Upper lobe of right lung (tissue), 1 donor: ENCODE data around the gene SRSF12. TPM values are rescaled to one million over a fixed set of nuclear protein-coding genes. Genes with fewer than 3 reads are reported as not detected.
A peak's percentile ranks its signal among the peaks of the same experiment; 100 is the strongest.

ENCODE experiments used
- ATAC-seq: fragments of 200-7000 bp; cut with Tn5 transposase; one replicate; pipeline ENCODE4 v1.9.1; 2020; ENCODE audit warnings: mild to moderate bottlenecking, moderate library complexity
- DNase-seq: peaks from one replicate; pipeline ENCODE4 v3.0.0-alpha.2; 2020
- H3K27ac ChIP-seq: fragments of 200-600 bp; one replicate; pipeline ENCODE4 v1.8.0; 2022
- H3K27me3 ChIP-seq: fragments of 200-600 bp; one replicate; pipeline ENCODE4 v1.8.0; 2022; ENCODE audit warnings: mild to moderate bottlenecking
- H3K36me3 ChIP-seq: fragments of 200-600 bp; one replicate; pipeline ENCODE4 v1.8.0; 2022
- H3K4me1 ChIP-seq: fragments of 200-600 bp; one replicate; pipeline ENCODE4 v1.8.0; 2022
- H3K4me3 ChIP-seq: fragments of 200-600 bp; one replicate; pipeline ENCODE4 v1.8.0; 2022; ENCODE audit warnings: mild to moderate bottlenecking
- H3K9me3 ChIP-seq: fragments of 200-600 bp; one replicate; pipeline ENCODE4 v1.8.0; 2022
- intact Hi-C: fragments of 100-400 bp; cut with DNase I; formaldehyde crosslinking; loops from one replicate; pipeline ENCODE4 v1.11.0; 2022
- total RNA-seq: library from RNA; stranded (reverse); fragmentation: NEBNext Ultra II Directional; extraction: Animal tissue kit (Norgen Biotek cat#: 25700); gene quantifications from one replicate; pipeline ENCODE4 v1.2.1, GENCODE V29; 2021
- TF ChIP-seq, protein P1 (sequence below): fragments of 200-600 bp; IDR thresholded peaks from one replicate; pipeline ENCODE4 v1.8.0; 2022; ENCODE audit warnings: antibody characterized with exemption
- donor health status: DM: no; HTN: yes; CAD: no; lungs with severe emphysema.

Gene SRSF12
- total RNA-seq, 1 donor from 2014 or later: not detected

GRCh38 chr6:89073840-89074239, 44.0 kb downstream of the SRSF12 start:
- no peaks in the 10 kb centered on the region for H3K9me3 ChIP-seq
- no peak overlapping the region for H3K27ac ChIP-seq
- no peak overlapping the region for H3K4me3 ChIP-seq
- H3K27me3 ChIP-seq: no peaks in the 10 kb centered on the region
- no peak for DNase-seq
- TF ChIP-seq, protein P1, sequence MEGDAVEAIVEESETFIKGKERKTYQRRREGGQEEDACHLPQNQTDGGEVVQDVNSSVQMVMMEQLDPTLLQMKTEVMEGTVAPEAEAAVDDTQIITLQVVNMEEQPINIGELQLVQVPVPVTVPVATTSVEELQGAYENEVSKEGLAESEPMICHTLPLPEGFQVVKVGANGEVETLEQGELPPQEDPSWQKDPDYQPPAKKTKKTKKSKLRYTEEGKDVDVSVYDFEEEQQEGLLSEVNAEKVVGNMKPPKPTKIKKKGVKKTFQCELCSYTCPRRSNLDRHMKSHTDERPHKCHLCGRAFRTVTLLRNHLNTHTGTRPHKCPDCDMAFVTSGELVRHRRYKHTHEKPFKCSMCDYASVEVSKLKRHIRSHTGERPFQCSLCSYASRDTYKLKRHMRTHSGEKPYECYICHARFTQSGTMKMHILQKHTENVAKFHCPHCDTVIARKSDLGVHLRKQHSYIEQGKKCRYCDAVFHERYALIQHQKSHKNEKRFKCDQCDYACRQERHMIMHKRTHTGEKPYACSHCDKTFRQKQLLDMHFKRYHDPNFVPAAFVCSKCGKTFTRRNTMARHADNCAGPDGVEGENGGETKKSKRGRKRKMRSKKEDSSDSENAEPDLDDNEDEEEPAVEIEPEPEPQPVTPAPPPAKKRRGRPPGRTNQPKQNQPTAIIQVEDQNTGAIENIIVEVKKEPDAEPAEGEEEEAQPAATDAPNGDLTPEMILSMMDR: no peak
- intact Hi-C loops: no loop called here
- no peak for ATAC-seq
- no peaks in the 10 kb centered on the region for H3K36me3 ChIP-seq
- H3K4me1 ChIP-seq: peaks cover 4% of the 10 kb centered on the region

DNA sequence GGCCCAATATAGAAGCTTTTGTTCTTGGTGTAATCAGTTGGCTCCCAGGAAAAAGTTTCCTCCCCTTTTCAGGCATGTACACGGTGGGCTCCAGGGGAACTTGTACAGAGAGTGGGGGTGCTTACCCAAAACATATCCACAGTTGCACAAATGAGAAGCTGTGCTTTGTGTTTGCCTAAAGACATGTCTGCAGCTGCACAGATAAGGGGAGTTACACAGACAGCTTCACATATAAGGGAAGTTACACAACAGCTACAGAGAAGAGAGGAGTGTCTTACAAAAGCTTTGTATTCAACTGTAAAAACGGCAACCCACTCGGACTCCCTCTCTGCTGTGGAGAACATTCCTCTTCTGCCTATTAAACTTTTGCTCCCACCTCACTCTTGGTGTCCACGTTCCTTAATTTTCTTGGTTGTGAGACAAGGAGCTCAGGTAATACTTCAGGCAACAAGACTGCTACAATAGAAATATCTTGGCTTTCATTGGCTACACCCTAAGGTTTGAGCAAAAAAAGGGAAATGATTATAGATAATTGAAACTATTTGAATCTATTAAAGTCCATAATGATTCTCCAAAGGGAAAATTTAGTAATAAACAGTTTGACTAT, 44.8 kb downstream of the SRSF12 start:
- no peaks in the 10 kb centered on the region for H3K27me3 ChIP-seq
- H3K4me1 ChIP-seq: no peaks in the 10 kb centered on the region
- peak; percentile 91 for ATAC-seq
- intact Hi-C loops: no loop called here
- H3K27ac ChIP-seq: peak overlapping the region; percentile 25
- H3K9me3 ChIP-seq: no peaks in the 10 kb centered on the region
- no peak overlapping the region for H3K4me3 ChIP-seq
- H3K36me3 ChIP-seq: no peaks in the 10 kb centered on the region
- TF ChIP-seq, protein P1: no peak
- no peak for DNase-seq

- no peaks in the 10 kb centered on the region for H3K36me3 ChIP-seq
- TF ChIP-seq, protein P1: no peak
- no peak for ATAC-seq
- intact Hi-C loops: no loop called here
- H3K27me3 ChIP-seq: no peaks in the 10 kb centered on the region
- no peaks in the 10 kb centered on the region for H3K9me3 ChIP-seq
- no peak overlapping the region for H3K4me3 ChIP-seq
- no peak for DNase-seq
- no peaks in the 10 kb centered on the region for H3K4me1 ChIP-seq
- no peak overlapping the region for H3K27ac ChIP-seq
Measured at GRCh38 chr6:89071036-89071435, 46.8 kb downstream of the SRSF12 start.

- no peak overlapping the region for H3K27ac ChIP-seq
- TF ChIP-seq, protein P1: no peak
- no peak for DNase-seq
- no peaks in the 10 kb centered on the region for H3K36me3 ChIP-seq
- H3K9me3 ChIP-seq: no peaks in the 10 kb centered on the region
- no peak overlapping the region for H3K4me3 ChIP-seq
- no peaks in the 10 kb centered on the region for H3K4me1 ChIP-seq
- intact Hi-C loops: no loop called here
- no peak for ATAC-seq
- no peaks in the 10 kb centered on the region for H3K27me3 ChIP-seq
Measured at GRCh38 chr6:89069536-89070163, 48.2 kb downstream of the SRSF12 start.

DNA sequence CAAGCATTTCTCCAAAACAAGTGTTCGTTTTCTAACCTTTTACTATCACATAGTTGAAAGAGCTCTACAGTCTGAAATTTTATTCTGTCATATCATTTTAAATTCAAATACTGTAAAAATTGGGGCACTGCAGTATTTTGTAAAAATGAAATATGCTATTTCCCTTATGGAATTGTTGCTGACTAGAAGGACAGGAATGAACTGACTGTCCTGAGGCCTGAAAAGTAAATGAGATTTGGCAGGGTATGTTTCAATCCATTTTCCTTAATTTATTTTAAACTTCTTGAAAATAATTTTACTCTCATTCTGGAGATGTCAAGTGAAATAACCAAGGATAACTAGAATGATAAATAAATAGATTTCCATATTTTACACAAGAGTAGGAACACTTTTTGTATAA, 49.2 kb downstream of the SRSF12 start:
- ATAC-seq (no peak), DNase-seq (no peak)
- H3K4me1 ChIP-seq: no peaks in the 10 kb centered on the region
- intact Hi-C loops: no loop called here
- H3K9me3 ChIP-seq: no peaks in the 10 kb centered on the region
- H3K4me3 ChIP-seq: no peak overlapping the region
- TF ChIP-seq, protein P1: no peak
- H3K36me3 ChIP-seq: no peaks in the 10 kb centered on the region
- no peak overlapping the region for H3K27ac ChIP-seq
- H3K27me3 ChIP-seq: no peaks in the 10 kb centered on the region
